Ovary (tissue), 3 donors: Measurements from ENCODE around the gene TENT4A.

Experiments
- CTCF ChIP-seq, 3 donors: fragments of 450-650 bp in 2 of 3; fragments of 200-600 bp in 1 of 3; IDR thresholded peaks; one replicate each; pipeline versions ENCODE4 v1.5.1 to v1.8.0; 2016 to 2022; ENCODE audit warnings: antibody characterized with exemption in 3 of 3, mild to moderate bottlenecking in 1 of 3
- EP300 ChIP-seq: sonication (generic); formaldehyde crosslinking; IDR thresholded peaks from one replicate; pipeline ENCODE4 v1.6.1; 2017; ENCODE audit warnings: antibody characterized with exemption
- POLR2A ChIP-seq: fragments of 450-650 bp; IDR thresholded peaks from one replicate; pipeline ENCODE4 v1.6.1; 2017; ENCODE audit warnings: antibody characterized with exemption, mild to moderate bottlenecking, moderate library complexity
- donor health status: DM: no; HTN: no; CAD: no.

- TF ChIP-seq CTCF (IDR thresholded peaks at IDR 0.05) = no peak
- TF ChIP-seq POLR2A = no peak
- TF ChIP-seq EP300 = no peak
These were observed 59.7 kb downstream of the TENT4A start for GRCh38 chr5:6772886-6773285.
